Adipocyte (in vitro differentiated cells): ENCODE results near the gene RIT1.

ENCODE experiments used
- DNase-seq: peaks from one replicate; pipeline ENCODE4 v3.0.0-alpha.2; 2015; ENCODE audit warnings: low read depth
- H3K27me3 ChIP-seq: replicated peaks from 2 replicates; pipeline ENCODE4 v1.7.0; 2013; ENCODE audit warnings: mild to moderate bottlenecking, low read length, moderate library complexity; ENCODE audit not compliant: control insufficient read depth, insufficient read depth
- H3K36me3 ChIP-seq: 2 replicates; pipeline ENCODE4 v1.7.0; 2013; ENCODE audit warnings: low read length, mild to moderate bottlenecking, moderate library complexity; ENCODE audit not compliant: control insufficient read depth, insufficient read depth, severe bottlenecking
- H3K4me1 ChIP-seq: 2 replicates; pipeline ENCODE4 v1.7.0; 2013; ENCODE audit warnings: mild to moderate bottlenecking, low read length, moderate library complexity; ENCODE audit not compliant: control insufficient read depth, insufficient read depth
- H3K4me3 ChIP-seq: 2 replicates; pipeline ENCODE4 v1.7.0; 2013; ENCODE audit warnings: mild to moderate bottlenecking, low read length, moderate library complexity
- H3K9ac ChIP-seq: 2 replicates; pipeline ENCODE4 v1.7.0; 2013; ENCODE audit warnings: mild to moderate bottlenecking, low read length, moderate library complexity
- H3K9me3 ChIP-seq: 2 replicates; pipeline ENCODE4 v1.7.0; 2013; ENCODE audit warnings: mild to moderate bottlenecking, low read length, moderate library complexity; ENCODE audit not compliant: control insufficient read depth

RIT1 gene

DNA sequence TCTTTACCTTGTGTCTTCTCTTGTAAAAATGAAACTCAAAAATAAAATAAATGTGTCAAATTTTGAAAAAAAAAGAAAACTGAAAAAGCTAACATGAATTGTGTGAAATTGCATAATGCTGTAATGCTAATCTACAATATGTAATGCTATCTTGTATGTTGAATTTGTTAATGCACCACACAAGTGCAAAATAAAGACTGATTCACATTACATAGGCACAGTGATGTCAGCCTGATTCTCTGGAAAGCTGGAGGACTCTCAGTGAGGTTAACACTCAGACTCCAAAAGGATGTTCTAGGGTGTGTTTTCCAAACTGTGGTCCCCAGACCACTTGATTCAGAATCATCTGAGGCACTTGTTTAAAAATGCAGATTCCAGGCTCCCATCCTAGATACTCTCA, 26.2 kb downstream of the RIT1 start:
- Histone ChIP-seq H3K4me3 (no peak overlapping the region), H3K36me3 (no peaks in the 10 kb centered on the region), H3K4me1 (peaks cover 14% of the 10 kb centered on the region), H3K9me3 (no peaks in the 10 kb centered on the region), H3K27me3 (no peaks in the 10 kb centered on the region), H3K9ac (no peak overlapping the region)
- DNase-seq, result no peak

DNA sequence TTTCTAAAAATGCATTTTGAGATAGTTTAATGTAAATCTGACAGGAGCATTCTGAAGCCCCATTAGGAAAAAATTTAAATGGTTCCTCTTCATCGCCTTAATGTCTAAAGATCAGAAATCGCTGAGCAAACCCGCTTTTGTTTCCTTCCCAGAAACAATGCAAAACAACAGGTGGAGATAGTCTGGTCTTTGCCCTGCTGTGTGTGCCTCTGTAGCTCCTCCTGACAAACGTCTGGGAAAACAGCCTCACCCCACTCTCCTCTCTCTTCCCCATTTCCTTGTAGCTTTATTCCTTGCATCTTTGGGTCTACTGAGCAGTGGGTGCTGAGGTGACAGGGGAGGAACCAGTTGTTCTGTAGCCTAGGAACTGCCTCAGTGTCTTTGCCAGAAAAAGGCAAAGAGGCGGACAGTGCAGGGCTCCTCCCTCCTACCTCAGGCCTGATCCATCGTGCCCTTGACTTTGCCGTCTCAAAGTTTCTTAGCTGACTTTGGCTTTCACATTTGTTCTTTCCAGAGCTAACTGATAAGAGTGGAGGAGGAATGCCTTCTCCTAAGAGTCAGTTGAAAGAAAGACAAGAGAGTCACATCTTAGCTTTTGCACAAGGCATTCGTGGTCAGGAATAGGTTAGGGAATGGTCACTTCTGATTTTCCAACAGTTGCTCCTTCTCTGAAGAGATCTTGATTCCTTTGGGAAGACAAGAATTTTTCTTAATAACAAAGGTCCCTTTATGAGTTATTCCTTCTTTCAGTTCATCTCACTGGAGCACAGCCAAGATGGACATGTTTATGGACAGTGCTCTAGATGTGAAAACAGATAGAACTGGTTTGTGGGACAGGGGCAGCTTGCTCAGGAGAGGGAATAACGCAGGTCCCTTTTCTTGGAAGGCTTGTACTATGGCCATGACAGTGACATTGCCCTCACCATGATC, 26.9 kb downstream of the RIT1 start:
- Histone ChIP-seq H3K27me3 (no peaks in the 10 kb centered on the region), H3K36me3 (no peaks in the 10 kb centered on the region), H3K4me3 (no peak overlapping the region), H3K9me3 (no peaks in the 10 kb centered on the region), H3K9ac (no peak overlapping the region), H3K4me1 (peaks cover 8% of the 10 kb centered on the region)
- DNase-seq, result peak; percentile 21

DNA sequence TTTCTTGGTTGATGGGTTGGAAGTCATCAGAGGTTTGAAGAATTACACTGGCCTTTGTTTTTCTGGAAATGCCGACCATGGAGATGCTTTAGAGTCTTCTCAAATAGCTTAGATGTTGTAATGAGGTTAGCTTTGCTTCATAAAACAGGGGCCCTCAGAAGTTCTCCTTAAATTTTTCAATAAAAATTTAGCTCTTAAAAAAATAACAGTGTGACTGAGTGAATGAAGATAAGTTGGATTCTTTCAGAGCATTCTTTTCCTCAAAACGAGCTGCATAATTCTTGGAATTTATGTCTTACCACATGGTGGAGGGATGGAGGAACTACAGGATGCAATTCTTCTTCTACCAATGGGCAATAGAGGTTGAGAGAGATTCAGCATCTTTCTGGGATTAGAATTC, 28.4 kb downstream of the RIT1 start:
- H3K36me3 ChIP-seq, result no peaks in the 10 kb centered on the region
- H3K4me3 ChIP-seq, result no peak overlapping the region
- H3K4me1 ChIP-seq, result peaks cover 8% of the 10 kb centered on the region
- DNase-seq, result no peak
- H3K27me3 ChIP-seq, result no peaks in the 10 kb centered on the region
- no peaks in the 10 kb centered on the region for H3K9me3 ChIP-seq
- no peak overlapping the region for H3K9ac ChIP-seq

DNA sequence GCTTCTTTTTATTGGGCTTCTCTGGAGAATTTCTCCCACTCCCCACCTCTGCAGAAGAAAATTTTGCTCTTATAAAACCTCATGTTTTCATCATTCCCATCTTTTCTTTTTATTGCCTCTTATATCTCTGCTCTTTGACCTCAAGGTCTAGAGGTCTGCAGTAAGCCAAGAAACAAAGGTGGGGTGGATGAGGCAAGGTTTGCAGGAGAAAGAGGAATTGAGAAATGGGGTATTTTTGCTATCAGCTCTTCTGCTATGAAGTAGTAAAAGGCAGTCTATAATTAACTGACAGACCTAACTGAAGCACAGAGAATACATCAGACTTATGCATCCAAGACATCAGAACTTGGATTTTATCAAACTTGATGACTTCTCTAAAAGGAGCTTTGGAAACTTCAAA, 28.9 kb downstream of the RIT1 start:
- H3K4me3 ChIP-seq, result no peak overlapping the region
- H3K4me1 ChIP-seq, result peaks cover 8% of the 10 kb centered on the region
- no peak for DNase-seq
- no peak overlapping the region for H3K9ac ChIP-seq
- H3K27me3 ChIP-seq, result no peaks in the 10 kb centered on the region
- H3K36me3 ChIP-seq, result no peaks in the 10 kb centered on the region
- no peaks in the 10 kb centered on the region for H3K9me3 ChIP-seq

DNA sequence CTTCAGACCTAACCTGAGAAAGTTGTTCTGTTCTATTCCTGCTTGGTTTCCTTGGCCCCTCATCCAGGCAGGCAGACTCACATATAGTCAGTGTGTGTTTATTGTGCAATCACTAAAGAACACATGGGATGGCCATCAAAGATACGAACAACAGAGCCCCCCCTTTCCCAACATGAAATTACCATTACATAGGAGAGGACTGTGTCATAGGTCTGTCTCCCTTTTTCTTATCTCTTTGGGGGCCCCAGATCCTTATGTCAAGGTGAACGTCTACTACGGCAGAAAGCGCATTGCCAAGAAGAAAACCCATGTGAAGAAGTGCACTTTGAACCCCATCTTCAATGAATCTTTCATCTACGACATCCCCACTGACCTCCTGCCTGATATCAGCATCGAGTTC, 30.2 kb downstream of the RIT1 start:
- Histone ChIP-seq H3K4me1 (peaks cover 8% of the 10 kb centered on the region), H3K9ac (no peak overlapping the region), H3K36me3 (no peaks in the 10 kb centered on the region), H3K4me3 (no peak overlapping the region), H3K27me3 (no peaks in the 10 kb centered on the region), H3K9me3 (no peaks in the 10 kb centered on the region)
- DNase-seq, result no peak

DNA sequence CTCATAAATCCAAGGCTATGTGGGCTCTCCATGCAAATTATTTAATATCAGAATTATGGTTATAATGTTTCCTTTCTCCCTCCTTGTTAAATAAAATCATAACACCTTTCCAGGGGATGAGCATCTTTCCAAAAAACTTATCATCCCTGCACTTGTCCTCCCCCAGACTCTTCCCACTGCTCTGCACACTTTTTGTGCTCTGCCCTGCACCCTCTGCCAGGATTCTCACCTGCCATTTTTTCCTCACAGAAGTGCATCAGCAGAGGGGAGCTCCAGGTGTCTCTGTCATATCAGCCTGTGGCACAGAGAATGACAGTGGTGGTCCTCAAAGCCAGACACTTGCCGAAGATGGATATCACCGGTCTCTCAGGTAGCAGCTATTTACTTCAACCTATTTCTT, 30.9 kb downstream of the RIT1 start:
- Histone ChIP-seq H3K27me3 (no peaks in the 10 kb centered on the region), H3K9me3 (no peaks in the 10 kb centered on the region), H3K4me1 (peaks cover 8% of the 10 kb centered on the region), H3K9ac (no peak overlapping the region), H3K4me3 (no peak overlapping the region), H3K36me3 (no peaks in the 10 kb centered on the region)
- DNase-seq, result no peak

DNA sequence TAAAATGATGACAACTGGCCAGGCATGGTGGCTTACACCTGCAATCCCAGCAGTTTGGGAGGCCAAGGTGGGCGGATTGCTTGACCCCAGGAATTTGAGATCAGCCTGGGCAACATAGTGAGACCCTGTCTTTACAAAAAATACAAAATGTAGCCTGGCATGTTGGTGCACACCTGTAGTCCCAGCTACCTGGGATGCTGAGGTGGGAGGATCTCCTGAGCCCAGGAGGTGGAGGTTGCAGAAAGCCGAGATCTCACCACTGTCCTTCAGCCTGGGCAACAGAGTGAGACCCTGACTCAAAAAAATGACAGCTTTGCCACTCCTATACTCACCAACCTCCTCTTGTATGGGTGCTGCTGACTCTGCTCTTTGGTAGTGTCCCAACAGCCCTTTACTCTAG, 33.2 kb downstream of the RIT1 start:
- no peak overlapping the region for H3K4me3 ChIP-seq
- H3K4me1 ChIP-seq, result no peaks in the 10 kb centered on the region
- no peak overlapping the region for H3K9ac ChIP-seq
- no peaks in the 10 kb centered on the region for H3K36me3 ChIP-seq
- no peaks in the 10 kb centered on the region for H3K9me3 ChIP-seq
- no peaks in the 10 kb centered on the region for H3K27me3 ChIP-seq
- DNase-seq, result no peak

DNA sequence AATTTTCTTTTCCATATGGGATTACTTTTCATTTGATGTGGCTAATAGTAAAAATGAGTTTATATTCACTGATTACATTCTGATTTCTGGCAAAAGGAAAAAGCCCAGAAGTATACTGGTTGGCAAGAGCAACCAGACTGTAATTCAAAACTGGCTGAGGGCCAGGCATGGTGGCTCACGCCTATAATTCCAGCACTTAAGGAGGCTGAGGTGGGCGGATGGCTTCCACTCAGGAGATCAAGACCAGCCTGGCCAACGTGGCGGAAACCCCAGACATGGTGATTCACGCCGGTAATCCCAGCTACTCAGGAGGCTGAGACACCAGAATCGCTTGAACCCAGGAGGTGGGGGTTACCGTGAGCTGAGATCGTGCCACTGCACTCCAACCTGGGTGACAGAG, 37.3 kb downstream of the RIT1 start:
- Histone ChIP-seq H3K36me3 (no peaks in the 10 kb centered on the region), H3K4me3 (no peak overlapping the region), H3K9ac (no peak overlapping the region), H3K27me3 (no peaks in the 10 kb centered on the region), H3K4me1 (peaks cover 9% of the 10 kb centered on the region), H3K9me3 (no peaks in the 10 kb centered on the region)
- DNase-seq, result peak; percentile 58

DNA sequence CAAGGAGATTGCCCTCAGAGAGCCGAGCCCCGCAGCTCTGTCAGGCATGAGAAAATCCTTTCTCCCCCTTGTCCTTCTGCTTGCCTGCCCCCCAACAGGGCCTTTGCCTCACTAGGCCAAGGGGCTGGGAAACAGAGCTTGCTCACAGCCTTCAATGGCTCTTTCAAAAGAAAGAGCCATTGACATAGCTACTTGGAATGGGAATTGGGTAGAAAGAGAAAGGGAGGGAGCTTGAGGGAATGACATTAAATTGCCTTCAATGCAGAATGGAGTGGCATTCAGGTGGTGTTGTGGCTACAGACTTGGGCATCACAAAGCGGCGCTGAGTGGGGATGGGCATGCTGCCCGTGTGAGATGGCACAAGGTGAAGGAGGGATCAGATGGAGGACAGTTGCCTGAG, 38.6 kb downstream of the RIT1 start:
- H3K4me1 ChIP-seq, result peaks cover 9% of the 10 kb centered on the region
- no peaks in the 10 kb centered on the region for H3K27me3 ChIP-seq
- DNase-seq, result no peak
- no peak overlapping the region for H3K9ac ChIP-seq
- no peak overlapping the region for H3K4me3 ChIP-seq
- H3K9me3 ChIP-seq, result no peaks in the 10 kb centered on the region
- no peaks in the 10 kb centered on the region for H3K36me3 ChIP-seq

DNA sequence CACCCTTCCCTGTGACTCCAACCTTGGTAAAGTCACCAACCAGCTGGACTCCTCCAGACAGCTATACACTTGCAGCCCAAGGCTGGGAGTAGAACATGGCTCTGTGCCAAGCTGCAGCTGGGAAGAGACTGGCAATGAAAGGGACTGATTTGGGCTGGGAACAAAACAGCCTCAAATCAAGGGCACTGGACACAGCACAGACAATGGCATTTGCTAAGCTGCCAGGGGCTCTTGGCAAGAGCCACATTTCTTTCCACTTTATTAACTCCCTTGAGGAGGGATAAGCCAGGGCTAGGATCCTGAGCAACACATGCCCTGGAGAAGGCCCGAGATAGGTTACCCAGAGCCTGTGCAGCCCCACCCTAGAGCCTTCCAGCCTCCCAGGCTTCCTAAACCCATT, 39.8 kb downstream of the RIT1 start:
- Histone ChIP-seq H3K9ac (no peak overlapping the region), H3K36me3 (no peaks in the 10 kb centered on the region), H3K4me3 (no peak overlapping the region), H3K9me3 (no peaks in the 10 kb centered on the region), H3K27me3 (no peaks in the 10 kb centered on the region), H3K4me1 (peaks cover 9% of the 10 kb centered on the region)
- DNase-seq, result no peak

DNA sequence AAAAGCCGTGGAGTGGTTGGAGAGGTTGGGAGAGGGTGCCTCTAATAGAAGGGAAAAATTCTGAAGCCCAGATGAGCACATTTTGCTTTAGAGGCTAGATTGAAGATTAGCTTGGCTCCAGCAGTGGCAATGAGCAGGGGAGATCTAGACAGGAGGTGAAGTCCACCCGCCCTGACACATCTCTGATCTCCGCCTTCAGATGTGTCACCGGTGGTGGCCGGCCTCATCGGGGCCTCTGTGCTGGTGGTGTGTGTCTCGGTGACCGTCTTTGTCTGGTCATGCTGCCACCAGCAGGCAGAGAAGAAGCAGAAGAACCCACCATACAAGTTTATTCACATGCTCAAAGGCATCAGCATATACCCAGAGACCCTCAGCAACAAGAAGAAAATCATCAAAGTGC, 43.4 kb downstream of the RIT1 start:
- no peak for DNase-seq
- no peaks in the 10 kb centered on the region for H3K9me3 ChIP-seq
- no peaks in the 10 kb centered on the region for H3K27me3 ChIP-seq
- H3K36me3 ChIP-seq, result no peaks in the 10 kb centered on the region
- no peak overlapping the region for H3K4me3 ChIP-seq
- H3K4me1 ChIP-seq, result peaks cover 9% of the 10 kb centered on the region
- no peak overlapping the region for H3K9ac ChIP-seq

DNA sequence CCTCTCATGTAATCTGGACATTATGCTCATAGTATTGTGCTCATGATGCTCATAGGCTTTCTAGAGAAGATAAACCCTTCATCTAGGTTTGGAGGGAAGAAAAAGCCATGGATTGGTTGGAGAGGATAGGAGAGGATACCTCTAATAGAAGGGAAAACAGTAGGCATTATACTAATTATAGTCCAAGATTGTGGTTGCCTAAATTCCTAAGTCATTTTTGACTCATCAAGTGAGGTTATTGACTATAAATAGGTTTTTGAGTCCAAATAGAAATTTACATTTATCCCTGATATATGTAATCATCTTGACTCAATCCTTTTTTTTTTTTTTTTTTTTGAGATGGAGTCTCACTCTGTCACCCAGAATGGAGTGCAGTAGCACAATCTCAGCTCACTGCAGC, 46.8 kb downstream of the RIT1 start:
- no peak overlapping the region for H3K4me3 ChIP-seq
- DNase-seq, result no peak
- H3K27me3 ChIP-seq, result no peaks in the 10 kb centered on the region
- no peaks in the 10 kb centered on the region for H3K36me3 ChIP-seq
- no peaks in the 10 kb centered on the region for H3K9me3 ChIP-seq
- no peak overlapping the region for H3K9ac ChIP-seq
- H3K4me1 ChIP-seq, result peaks cover 5% of the 10 kb centered on the region
